Endothelial cell of umbilical vein (primary cell): ENCODE measurements around the gene GDPD4. TPM values are rescaled to one million over a fixed set of nuclear protein-coding genes. Genes with fewer than 3 reads are reported as not detected.

ENCODE experiments used
- BruUV-seq: library from RNA; stranded (reverse); fragments of 400-500 nt; replicated peaks from 2 replicates; lab custom pipeline; 2021; lab: Mats Ljungman, UMichigan
- CTCF ChIA-PET: fragments of 300-600, 350-600 bp; sonication (Branson Sonifier 250); formaldehyde crosslinking; loops from one replicate; lab custom pipeline; 2021; ENCODE audit warnings: antibody characterized with exemption, inconsistent platforms; lab: Charles Lee
- POLR2A ChIA-PET: fragments of 300-600, 350-600 bp; sonication (Branson Sonifier 250); formaldehyde crosslinking; loops from one replicate; lab custom pipeline; 2021; ENCODE audit warnings: antibody characterized with exemption, inconsistent platforms; lab: Charles Lee
- DNase-seq: peaks from one replicate; pipeline ENCODE4 v3.0.0-alpha.2; 2011; ENCODE audit warnings: low read depth, low spot score
- FAIRE-seq: peaks from 2 replicates; lab custom pipeline; 2011; peaks lifted over from hg19 to GRCh38; lab: Jason Lieb, UNC
- H2AFZ ChIP-seq: 2 replicates; pipeline ENCODE4 v1.6.0; 2012; ENCODE audit warnings: low read depth, low read length, control low read depth, inconsistent platforms
- H3K27ac ChIP-seq: 2 replicates; pipeline ENCODE4 v1.5.1; 2011; ENCODE audit warnings: low read depth, mild to moderate bottlenecking, control low read depth, low read length, moderate library complexity; ENCODE audit not compliant: insufficient read depth
- H3K27me3 ChIP-seq, 2 experiments: 2 replicates each; pipeline versions ENCODE4 v1.6.0 to v1.6.1; 2011; ENCODE audit warnings: low read length in 2 of 2, mixed read lengths in 1 of 2; ENCODE audit not compliant: control insufficient read depth in 2 of 2, insufficient read depth in 2 of 2
- H3K36me3 ChIP-seq, 2 experiments: 2 replicates in 1 of 2; 3 replicates in 1 of 2; pipeline ENCODE4 v1.5.1; 2011; ENCODE audit warnings: low read length in 2 of 2, mild to moderate bottlenecking in 1 of 2, moderate library complexity in 1 of 2; ENCODE audit not compliant: control insufficient read depth in 2 of 2, insufficient read depth in 2 of 2; ENCODE audit errors: extremely low read depth in 1 of 2
- H3K4me1 ChIP-seq: 3 replicates; pipeline ENCODE4 v1.5.1; 2011; ENCODE audit warnings: mild to moderate bottlenecking, low read length; ENCODE audit not compliant: control insufficient read depth, insufficient read depth; ENCODE audit errors: extremely low read depth
- H3K4me2 ChIP-seq: 2 replicates; pipeline ENCODE4 v1.6.1; 2011; ENCODE audit warnings: low read length, control low read depth, mixed read lengths; ENCODE audit not compliant: insufficient read depth
- H3K4me3 ChIP-seq, 3 experiments: fragments of 200-600 bp in 1 of 3; sonication (generic), shearing (Covaris generic) in 1 of 3; replicated peaks in 1 of 3; 2 replicates each; pipeline ENCODE4 v1.5.1; 2011 to 2016; ENCODE audit warnings: control low read depth in 3 of 3, low read length in 3 of 3, mild to moderate bottlenecking in 2 of 3, inconsistent platforms in 1 of 3, low read depth in 1 of 3, moderate library complexity in 1 of 3; ENCODE audit not compliant: insufficient read depth in 1 of 3
- H3K79me2 ChIP-seq: 2 replicates; pipeline ENCODE4 v1.6.0; 2012; ENCODE audit warnings: low read length, inconsistent platforms; ENCODE audit not compliant: control insufficient read depth, insufficient read depth
- H3K9ac ChIP-seq: replicated peaks from 2 replicates; pipeline ENCODE3; 2011; ENCODE audit warnings: low read length, control low read depth; ENCODE audit not compliant: insufficient read depth; ENCODE audit errors: extremely low read depth
- H3K9me1 ChIP-seq: replicated peaks from 3 replicates; pipeline ENCODE4 v1.6.0; 2011; ENCODE audit warnings: mild to moderate bottlenecking, low read length; ENCODE audit not compliant: control insufficient read depth, insufficient read depth; ENCODE audit errors: extremely low read depth
- H3K9me3 ChIP-seq: replicated peaks from 2 replicates; pipeline ENCODE4 v1.5.1; 2012; ENCODE audit warnings: low read length, inconsistent platforms; ENCODE audit not compliant: control insufficient read depth, insufficient read depth
- H4K20me1 ChIP-seq: replicated peaks from 2 replicates; pipeline ENCODE3; 2011; ENCODE audit warnings: mild to moderate bottlenecking, low read length; ENCODE audit not compliant: control insufficient read depth, insufficient read depth; ENCODE audit errors: extremely low read depth
- CTCF ChIP-seq, 2 donors: IDR thresholded peaks; 1 replicate in 1 of 2; 2 replicates in 1 of 2; pipeline ENCODE4 v1.5.1; 2011; ENCODE audit warnings: low read length in 2 of 2, mild to moderate bottlenecking in 2 of 2, moderate library complexity in 2 of 2, control low read depth in 1 of 2, inconsistent platforms in 1 of 2, low read depth in 1 of 2; ENCODE audit not compliant: insufficient read depth in 1 of 2; ENCODE audit errors: extremely low read depth in 1 of 2
- EZH2 ChIP-seq: IDR thresholded peaks from 2 replicates; pipeline ENCODE4 v1.6.1; 2012; ENCODE audit warnings: borderline replicate concordance, low read depth, mild to moderate bottlenecking, moderate library complexity, low read length, inconsistent platforms; ENCODE audit not compliant: severe bottlenecking
- FOS ChIP-seq: IDR thresholded peaks from 2 replicates; pipeline ENCODE4 v1.6.1; 2011; ENCODE audit warnings: mild to moderate bottlenecking, low read length, moderate library complexity, borderline replicate concordance; ENCODE audit not compliant: insufficient read depth
- GATA2 ChIP-seq: IDR thresholded peaks from 2 replicates; pipeline ENCODE4 v1.7.0; 2011; ENCODE audit warnings: low read depth, mild to moderate bottlenecking, moderate library complexity, mixed read lengths, low read length; ENCODE audit not compliant: insufficient read length, insufficient read depth
- JUN ChIP-seq: IDR thresholded peaks from 2 replicates; pipeline ENCODE4 v1.6.1; 2011; ENCODE audit warnings: borderline replicate concordance, low read depth; ENCODE audit not compliant: insufficient read length, insufficient read depth
- MAX ChIP-seq: IDR thresholded peaks from 2 replicates; pipeline ENCODE4 v1.6.1; 2011; ENCODE audit not compliant: insufficient read depth, insufficient read length
- MYC ChIP-seq: IDR thresholded peaks from one replicate; pipeline ENCODE4 v1.6.1; 2011; ENCODE audit warnings: mild to moderate bottlenecking, low read depth, low read length
- POLR2A ChIP-seq: IDR thresholded peaks from 2 replicates; pipeline ENCODE4 v1.6.1; 2012; ENCODE audit warnings: low read depth, mild to moderate bottlenecking, control low read depth, low read length
- POLR2AphosphoS5 ChIP-seq: IDR thresholded peaks from 2 replicates; pipeline ENCODE4 v1.6.1; 2012; ENCODE audit warnings: low read depth, mild to moderate bottlenecking, control low read depth, low read length, moderate library complexity; ENCODE audit not compliant: insufficient read depth
- dilution Hi-C: fragments of 300-500 bp; cut with MboI; formaldehyde crosslinking; loops from one replicate; pipeline ENCODE4 v1.15.0; 2019; ENCODE audit warnings: low sequenced_read_pairs; ENCODE audit not compliant: extremely low pct_ligation_motif_present
- intact Hi-C: fragments of 100-400 bp; cut with micrococcal nuclease; formaldehyde crosslinking; loops from one replicate; pipeline ENCODE4 v1.10.0; 2022
- polyA plus RNA-seq, 4 experiments: library from polyadenylated mRNA; depleted of rRNA in 3 of 4; stranded (reverse) in 3 of 4; unstranded in 1 of 4; fragments of >200 nt; gene quantifications; 2 replicates each; pipeline versions ENCODE4 v1.2.1 to v1.2.3, GENCODE V29; 2011 to 2012; ENCODE audit warnings: missing spikeins in 1 of 4
- total RNA-seq: library from RNA; stranded (reverse); gene quantifications from 2 replicates; pipeline ENCODE4 v1.2.3, GENCODE V29; 2021

The GDPD4 gene
- total and polyA plus RNA-seq, 2 donors (not counting 3 experiments of a cell fraction or from before 2014, with no cell fraction given), result not detected

GRCh38 chr11:77173494-77173893, 128.0 kb downstream of the GDPD4 start:
- Histone ChIP-seq H3K79me2 (no peaks in the 10 kb centered on the region), H4K20me1 (no peaks in the 10 kb centered on the region), H3K4me3 (no peak overlapping the region), H3K36me3 (no peaks in the 10 kb centered on the region), H3K4me1 (peaks cover 9% of the 10 kb centered on the region), H3K27ac (no peak overlapping the region), H3K27me3 (no peaks in the 10 kb centered on the region), H2AFZ (peak overlapping the region; percentile 48), H3K9me3 (no peaks in the 10 kb centered on the region), H3K4me2 (peak overlapping the region; percentile 4), H3K9ac (no peak overlapping the region), H3K9me1 (no peaks in the 10 kb centered on the region)
- POLR2A ChIA-PET, result no interaction called here
- no TSS peak for BruUV-seq
- FAIRE-seq (peak; percentile 84), DNase-seq (peak; percentile 38)
- CTCF ChIA-PET, result interaction anchor here (0.7 to 4.6 kb wide), 10 partner anchors 8 to 383 kb away, joined by 3 to 32 read pairs (median 4); partner anchors contain the start of gene MYO7A
- dilution Hi-C loops, result no loop called here
- intact Hi-C loops, result no loop called here
- TF ChIP-seq POLR2AphosphoS5 (no peak), POLR2A (no peak), MYC (no peak), GATA2 (no peak)

- no peaks in the 10 kb centered on the region for H3K36me3 ChIP-seq
- BruUV-seq, result no TSS peak
- CTCF ChIA-PET, result interaction anchor here (1.3 to 4.6 kb wide), 4 partner anchors 16 to 252 kb away, joined by 3 to 32 read pairs (median 5); partner anchors contain the start of gene MYO7A
- H3K9me3 ChIP-seq, result no peaks in the 10 kb centered on the region
- POLR2A ChIA-PET, result no interaction called here
- H4K20me1 ChIP-seq, result no peaks in the 10 kb centered on the region
- intact Hi-C loops (no loop called here), dilution Hi-C loops (no loop called here)
- peak overlapping the region; percentile 23 for H2AFZ ChIP-seq
- peaks cover 14% of the 10 kb centered on the region for H3K4me1 ChIP-seq
- DNase-seq (peak; percentile 13), FAIRE-seq (no peak)
- no peak overlapping the region for H3K9ac ChIP-seq
- TF ChIP-seq CTCF (IDR thresholded peaks at IDR 0.05; ENCODE audit: extremely low read depth in 1 of 2, insufficient read depth in 1 of 2, low read depth in 1 of 2, low read length in 2 of 2) (no peak), POLR2A (no peak), MYC (no peak), FOS (no peak), JUN (no peak), EZH2 (no peak), MAX (no peak), POLR2AphosphoS5 (no peak), GATA2 (no peak)
- H3K4me2 ChIP-seq, result no peak overlapping the region
- no peak overlapping the region for H3K4me3 ChIP-seq
- no peaks in the 10 kb centered on the region for H3K79me2 ChIP-seq
- H3K27me3 ChIP-seq, result no peaks in the 10 kb centered on the region
- H3K27ac ChIP-seq, result no peak overlapping the region
- H3K9me1 ChIP-seq, result no peaks in the 10 kb centered on the region
Measured at GRCh38 chr11:77172666-77172982, 128.9 kb downstream of the GDPD4 start.
